ENCODE data around the gene MAD2L1.

MAD2L1 gene

GRCh38 chr4:120007191-120007871, 59.3 kb downstream of the MAD2L1 start:
- no peak for DNase-seq (ENCODE audit: extremely low read depth in 1 of 2, low read depth in 1 of 2)
